Fibroblast of upper back skin (primary cell): ENCODE measurements around the gene CRTAC1.

ENCODE experiments used
- DNase-seq: peaks from one replicate; pipeline ENCODE4 v3.0.0-alpha.2; 2013

The CRTAC1 gene

DNA sequence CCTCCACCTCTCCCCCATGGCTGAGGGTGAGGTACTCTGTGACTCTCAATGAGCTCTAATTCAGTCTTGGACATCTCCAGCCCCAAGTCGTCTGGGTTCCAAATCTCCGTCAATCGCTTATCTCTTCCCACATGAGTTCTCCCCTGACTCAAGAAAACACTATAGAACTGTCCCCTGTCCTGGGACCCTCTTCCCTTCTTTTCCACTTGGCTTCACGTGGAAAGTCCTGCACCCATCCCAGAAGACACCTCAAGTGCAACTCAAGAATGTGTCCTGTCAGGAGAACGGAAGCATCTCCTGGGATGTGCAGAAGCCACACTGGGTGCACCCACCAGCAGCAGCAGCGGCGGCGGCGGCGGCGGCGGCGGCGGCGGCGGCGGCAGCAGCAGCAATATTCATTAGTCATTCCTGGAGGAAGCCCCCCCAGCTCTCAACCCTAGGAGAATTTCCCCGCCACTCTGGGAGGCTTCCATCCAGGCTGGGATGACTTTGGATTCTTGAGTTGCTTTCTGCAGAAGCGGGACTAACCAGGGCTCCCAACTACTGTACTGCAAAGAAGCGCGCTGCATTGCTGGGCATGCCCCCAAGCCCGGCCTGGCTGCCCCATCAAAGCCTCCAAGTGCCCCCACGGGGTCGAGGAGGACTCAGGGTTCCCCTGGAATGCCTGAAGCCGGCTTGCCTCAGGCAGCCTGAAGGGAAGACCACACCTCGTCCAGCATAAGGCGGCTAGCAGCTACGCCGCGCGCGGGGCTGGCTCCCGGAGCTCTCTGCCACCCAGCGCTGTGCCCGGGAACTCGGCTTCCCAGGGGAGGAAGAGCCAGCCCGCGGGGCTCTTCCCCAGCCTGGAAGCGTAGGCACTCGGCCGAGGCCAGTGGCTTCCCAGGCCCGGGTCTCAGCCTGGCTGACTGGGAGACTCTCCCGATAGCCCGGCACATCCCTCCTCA lies 1.0 kb downstream of the CRTAC1 start:
- DNase-seq, result no peak

DNA sequence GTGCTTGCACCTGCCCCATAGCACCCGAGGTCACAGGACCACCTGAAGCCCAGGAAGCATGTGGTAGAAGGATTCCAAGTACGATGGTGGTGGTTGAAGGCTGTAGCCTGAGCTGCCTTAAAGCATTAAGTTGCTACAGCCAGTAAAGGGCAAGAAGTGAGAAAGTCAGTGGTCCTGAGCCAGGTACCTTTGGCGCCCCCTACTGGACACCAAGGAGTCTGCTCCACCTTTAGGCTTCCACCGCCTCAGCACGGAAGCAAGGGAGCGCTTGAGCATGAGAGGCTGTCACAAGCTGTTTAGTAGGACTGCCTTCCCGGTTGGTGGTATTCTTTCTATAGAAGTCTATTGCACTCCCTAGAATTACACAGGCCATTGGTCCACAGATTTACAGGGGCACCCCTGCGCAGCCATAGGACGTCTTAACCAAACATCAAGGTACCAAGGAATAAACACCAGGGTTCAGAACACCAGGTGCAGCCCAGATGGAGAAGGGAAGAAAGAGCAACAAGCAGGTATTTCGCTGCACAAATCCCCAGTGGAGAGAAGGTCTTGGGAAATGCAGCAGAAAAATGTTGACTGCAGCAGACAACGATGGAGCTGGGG lies 2.2 kb downstream of the CRTAC1 start:
- peak; percentile 18 for DNase-seq

DNA sequence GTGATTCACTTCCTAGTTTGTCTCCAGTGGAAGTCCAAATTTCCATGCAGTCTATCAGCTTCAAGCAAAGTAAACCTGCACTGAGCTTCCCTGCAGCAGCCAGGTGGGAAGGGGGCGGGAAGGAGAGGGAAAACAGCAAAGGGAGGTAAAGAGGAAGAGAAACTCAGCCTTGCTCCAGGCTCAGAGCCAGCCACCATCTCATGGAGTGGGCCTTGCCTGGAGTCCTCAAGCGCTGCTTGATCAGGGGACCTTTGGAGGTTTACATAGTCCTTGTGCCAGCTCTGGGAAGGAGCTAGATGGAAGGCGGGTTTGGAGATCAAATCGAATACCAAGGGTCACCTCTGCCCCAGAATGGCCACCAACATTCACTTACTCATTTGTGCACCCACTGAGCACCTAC lies 7.4 kb downstream of the CRTAC1 start:
- DNase-seq, result no peak

DNA sequence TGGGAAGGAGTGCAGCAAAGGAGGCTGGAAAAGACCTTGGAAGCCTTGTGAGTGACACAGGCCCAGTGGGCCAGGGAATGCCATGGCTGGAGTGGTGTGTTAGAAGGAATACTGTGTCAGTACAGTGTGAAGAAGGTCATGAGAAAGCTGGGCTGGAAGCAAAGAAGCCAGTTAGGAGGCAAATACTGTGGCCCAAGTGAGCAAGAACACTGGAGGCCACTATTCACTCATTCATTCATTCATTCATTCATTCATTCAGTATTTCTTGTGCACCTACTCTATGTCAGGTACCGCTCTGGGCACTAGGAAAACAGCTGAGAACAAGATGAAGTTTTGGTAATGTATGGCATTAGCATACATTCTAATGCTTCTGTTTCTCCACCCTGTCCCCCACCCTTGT lies 9.6 kb downstream of the CRTAC1 start:
- no peak for DNase-seq

DNA sequence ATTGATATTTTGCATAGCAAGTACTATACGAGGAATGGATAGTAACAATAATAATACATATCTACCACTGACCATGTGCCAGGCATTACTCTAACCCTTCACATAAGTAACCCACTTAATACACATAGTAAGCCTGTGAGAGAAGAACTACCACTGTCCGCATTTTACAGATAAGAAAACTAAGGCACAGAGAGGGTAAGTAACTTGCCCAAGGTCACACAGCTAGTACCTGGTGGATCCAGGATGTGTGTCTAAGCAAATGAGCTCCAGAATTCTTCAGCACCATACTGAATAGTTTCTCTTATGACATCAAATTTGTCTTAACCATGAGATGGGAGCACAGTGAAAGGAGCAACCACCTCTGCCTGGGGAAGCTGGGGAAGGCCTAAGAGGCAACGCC lies 10.2 kb downstream of the CRTAC1 start:
- no peak for DNase-seq

DNA sequence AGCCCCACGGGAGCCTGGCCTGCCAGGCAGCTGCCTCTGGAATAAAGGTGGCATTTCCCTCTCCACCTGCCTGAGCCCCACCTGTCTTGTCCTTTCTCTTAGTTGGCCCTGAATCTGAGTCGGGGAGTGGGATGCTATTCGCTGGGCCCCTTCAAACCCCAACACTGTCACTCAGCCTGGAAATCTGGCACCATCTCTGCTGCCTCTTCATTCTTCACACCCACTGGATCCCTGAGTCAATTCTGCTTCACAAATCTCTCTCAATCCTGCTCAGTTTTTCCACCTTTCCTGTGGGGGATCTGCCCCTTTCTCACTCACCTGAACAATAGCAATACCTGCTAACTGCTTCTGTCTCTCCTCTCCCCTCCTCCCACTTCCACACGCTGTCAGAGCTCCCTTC lies 10.6 kb downstream of the CRTAC1 start:
- DNase-seq, result no peak

DNA sequence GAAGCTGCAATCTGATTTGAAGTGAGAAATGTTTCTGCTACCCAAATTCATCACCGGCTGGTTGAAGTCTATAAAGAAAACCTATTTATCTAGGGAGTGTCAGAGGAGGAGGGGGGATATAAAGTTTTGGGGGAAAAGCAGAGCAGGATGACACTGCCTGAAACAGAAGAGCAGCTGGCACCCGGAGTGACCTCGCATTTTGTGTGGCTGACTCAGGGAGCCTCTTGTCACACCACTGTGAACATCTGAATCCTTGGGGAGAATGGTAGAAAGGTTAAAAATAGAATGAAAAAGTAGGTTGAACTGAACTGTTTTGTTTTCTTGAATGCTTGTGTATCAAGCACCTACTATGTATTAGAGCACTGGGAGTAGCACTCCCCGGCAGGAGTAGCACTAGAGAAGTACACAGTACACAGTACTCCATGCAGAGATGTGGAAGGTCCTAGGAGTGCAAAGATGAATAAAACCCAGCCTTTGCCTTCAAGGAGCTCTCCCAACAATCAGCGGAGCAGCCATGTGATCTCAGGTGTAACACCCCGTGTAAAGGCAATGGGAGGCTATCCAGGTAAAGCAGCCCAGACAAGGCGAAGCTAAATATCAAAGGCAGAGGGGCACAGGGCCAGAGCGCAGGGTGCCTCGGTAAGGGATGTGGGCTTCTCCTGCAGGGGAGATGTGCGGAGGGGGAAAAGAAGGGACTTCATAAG lies 13.5 kb downstream of the CRTAC1 start:
- DNase-seq, result no peak

DNA sequence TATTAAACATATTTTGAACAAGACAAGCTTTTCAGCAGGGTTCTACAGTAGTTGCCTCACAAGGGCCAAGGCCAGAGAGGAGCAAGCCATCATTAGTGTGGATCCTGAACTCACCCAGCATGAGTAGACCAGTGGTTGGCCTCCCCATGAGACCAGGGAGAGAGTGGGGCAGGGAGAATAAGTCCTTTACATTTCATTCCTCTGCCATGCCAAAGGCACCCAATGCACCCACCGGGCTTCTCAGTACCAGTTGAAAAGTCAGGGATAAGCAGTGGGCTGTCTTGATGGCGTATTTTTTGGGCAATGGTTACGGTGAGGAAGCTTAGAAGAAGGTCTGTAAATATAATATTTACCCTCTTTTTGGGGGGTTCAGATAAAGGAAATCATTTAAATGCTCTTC lies 16.6 kb downstream of the CRTAC1 start:
- no peak for DNase-seq

DNA sequence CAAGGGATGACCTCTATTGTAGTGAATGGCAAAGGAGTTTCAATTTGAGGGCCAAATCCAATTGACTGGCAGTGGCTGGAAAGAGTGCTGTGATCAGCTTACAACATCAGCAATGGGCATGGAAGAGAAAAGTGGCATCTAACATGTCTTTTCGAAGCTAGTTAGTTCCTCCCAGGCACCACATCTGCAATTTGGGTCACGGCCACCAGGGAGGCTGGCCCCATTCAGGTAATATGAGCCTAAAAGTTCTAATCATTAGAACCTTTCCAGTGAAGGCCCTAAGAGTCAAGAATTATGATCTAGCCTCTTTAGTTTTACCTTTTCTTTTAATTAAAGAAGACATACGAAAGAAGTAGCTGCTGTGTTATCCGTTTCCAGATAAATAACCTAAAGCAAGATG lies 17.3 kb downstream of the CRTAC1 start:
- DNase-seq, result no peak

DNA sequence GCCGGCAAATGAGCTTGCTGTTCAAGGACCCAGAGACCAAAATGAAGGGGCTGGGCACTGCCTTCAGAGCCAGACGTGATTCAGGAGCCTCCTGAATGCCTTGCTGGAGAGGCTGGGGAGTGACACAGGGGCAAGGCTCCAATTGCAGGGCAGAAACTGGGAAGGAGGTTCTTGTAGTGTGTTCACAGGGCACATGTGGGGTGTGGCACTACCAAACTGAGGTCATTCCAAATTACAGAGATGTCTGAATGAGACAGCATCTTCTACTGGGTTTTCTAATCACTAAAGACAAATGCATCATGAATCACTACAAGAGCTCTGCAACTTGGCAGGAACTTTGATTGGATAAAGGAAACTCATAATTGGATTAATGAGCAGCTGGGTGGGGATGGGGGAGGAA lies 17.8 kb downstream of the CRTAC1 start:
- no peak for DNase-seq

DNA sequence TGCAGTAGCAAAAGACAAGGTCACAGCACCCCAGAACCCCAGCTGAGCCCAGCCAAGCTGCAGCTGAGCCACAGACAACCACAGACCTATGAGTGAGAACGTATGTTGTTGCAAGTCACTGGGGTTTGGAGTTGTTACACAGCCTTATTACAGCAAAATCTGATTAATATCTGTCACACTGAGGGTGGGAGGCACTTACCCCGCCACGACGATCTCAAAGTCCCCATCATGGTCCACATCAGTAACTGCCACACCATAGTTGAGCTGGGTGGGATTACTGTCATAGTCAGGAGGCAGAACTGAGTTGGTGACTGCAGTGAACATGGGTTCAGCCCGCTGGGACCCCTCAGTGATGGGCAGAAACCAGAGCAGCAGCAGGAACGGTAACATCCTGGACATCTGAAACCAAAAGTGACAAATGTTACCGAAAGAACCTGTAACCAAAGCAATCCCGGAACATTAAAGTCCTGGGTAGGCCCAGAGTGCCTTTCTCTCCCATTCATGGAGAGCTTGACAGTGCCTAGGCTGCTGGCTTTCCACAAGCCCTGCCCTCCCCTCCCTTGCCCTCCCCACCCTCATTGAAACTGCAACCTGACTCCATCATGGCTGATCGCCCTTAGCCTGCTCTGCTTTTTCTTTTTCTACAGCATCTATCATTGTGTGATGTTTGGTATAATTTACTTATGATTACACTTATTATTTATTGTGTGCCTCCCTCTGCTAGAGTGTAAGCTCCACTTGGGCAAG lies 19.3 kb downstream of the CRTAC1 start:
- no peak for DNase-seq

DNA sequence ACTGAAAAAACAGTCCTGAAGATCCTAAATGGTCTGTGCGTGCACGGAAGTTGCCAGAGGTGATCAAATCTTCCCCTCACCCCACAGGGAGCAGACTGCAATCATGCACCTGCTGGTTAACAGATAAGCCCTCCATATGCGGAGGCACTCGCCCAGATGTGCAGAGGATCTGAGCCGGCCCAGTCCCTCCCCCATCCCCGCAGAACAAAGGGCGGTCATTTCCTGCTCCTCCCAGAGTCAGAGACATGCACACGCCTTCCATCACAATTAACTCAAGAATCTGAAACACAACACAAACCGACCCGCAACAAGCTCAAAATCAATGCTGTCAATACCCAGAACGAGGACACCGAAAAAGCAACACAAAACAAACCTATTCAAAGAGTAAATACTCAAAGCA lies 24.2 kb downstream of the CRTAC1 start:
- DNase-seq, result no peak

DNA sequence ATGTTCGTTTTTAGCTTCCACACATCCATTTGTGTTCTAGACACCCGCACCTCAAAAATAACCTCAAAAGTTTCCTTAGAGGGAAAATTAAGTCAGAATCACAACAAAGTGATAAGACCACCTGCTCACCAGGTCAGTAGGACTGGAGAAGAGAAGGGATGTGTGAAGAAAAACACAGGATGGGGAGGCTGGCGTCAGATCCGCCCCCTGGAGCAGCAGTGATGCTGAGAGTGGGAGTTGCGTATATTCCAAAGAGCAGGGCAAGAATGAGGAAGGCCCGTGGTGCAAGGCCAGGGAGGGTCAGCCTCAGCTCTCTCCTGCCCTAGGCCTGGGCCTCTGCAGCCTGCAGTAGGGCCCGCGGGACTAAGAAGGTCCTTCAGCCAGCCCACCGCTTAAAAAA lies 28.7 kb downstream of the CRTAC1 start:
- no peak for DNase-seq

DNA sequence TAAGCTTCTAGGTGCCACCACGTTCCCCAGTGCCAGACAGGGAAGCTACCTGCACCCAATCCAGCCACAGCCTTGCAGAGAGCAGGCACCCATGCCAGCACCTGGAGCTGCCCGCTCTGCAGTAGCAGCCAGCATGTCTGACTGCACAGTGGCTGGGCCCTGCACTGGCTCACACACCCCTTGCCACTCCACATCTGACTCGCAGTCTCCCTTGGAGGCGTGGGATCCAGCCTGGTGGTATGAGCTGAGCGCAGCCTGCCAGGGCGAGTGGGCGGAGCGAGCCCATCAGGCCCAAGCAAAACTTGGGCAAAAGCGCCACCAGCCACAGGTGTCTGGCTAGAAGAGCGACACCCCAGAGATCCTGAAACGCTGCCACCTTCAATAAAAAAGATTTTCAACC lies 30.1 kb downstream of the CRTAC1 start:
- DNase-seq, result no peak

DNA sequence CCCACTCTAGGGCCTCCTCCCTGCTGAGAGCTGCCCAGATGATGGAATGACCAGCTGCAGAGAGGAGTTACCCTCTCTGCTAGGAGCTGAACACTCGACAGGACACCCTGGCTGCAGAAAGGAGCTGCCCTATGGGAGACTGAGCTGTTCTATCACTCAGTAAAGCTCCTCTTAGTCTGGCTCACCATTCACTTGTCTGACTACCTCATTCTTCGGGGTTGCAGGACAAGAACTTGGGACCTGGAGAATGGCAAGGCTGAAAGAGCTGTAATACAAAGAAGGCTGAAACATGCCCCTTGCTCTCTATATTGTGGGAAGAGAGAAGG lies 30.5 kb downstream of the CRTAC1 start:
- no peak for DNase-seq

DNA sequence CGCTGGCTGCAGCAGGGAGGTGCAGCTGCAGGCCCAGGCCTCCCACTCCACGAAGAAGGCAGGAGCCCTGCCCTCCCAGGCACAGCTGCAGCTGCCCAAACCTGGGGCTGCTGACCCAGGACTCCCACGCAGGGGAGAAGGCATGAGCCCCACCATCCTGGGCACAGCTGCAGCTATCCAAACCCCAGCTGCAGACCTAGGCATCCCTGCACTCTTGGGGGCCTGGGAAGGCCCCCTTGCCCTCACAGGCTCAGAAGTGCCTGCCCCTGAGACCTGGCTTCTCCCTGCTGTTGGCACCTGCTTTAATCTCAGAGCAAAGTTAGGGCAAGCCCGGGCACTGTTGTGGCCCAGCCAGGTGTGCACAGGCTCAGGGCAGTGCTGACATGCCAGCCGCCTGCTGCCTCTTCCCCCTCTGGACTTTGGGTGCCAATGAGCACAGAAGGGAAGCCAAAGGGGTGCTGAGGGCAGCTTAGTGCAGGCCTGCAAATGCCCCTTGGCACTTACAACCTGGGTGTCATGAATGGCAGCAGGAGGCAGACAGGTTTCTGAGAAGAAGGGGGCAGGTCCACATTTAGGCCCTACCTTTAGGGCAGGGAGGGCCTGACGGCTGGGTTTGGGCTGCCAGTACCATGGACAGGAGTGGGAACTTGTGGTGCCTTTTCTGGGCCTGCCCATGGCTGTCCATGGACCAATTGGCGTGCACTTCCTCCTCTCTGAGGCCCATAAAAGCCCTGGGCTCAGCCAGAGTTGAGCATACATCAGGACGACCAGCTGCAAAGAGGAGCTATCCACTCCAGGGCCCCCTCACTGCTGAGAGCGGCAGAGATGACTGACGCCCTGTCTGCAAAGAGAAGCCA lies 31.1 kb downstream of the CRTAC1 start:
- no peak for DNase-seq

DNA sequence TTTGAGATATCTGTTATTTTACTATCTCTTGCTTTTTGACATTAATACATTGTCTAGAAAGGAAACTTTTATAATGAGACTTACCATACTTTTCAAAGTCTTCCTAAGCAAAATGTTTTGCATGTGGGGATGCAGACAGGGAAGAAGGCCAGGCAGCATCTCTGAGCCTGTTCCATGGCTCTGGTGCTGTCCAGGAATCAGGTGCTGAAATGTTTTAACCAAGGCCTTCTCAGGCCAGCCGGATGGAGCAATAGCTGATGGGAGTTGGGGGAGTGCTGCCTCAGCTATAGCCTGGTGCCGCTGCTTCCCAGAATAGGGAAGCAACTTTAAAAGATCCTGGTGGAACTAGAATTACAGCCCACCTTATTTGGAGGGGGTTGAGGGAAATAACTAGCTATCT lies 38.5 kb downstream of the CRTAC1 start:
- peak; percentile 5 for DNase-seq

DNA sequence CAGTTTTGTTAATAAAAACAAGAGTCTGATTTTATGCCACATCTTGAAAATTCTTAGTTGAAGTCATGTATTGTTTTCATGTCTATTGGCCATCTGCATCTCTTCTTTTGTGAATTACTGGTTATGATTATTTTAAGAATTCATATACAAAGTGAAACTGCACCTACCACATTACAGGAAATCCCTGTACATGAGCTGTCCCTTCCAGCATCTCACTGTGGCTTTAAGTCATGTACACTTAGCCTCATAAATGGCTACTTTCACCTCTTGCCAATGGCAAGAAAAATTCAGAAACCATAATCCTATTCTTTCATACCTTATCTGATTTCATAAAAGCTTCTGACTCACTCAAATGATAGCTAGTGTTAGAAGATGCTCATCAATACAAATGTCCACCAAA lies 48.6 kb downstream of the CRTAC1 start:
- no peak for DNase-seq

DNA sequence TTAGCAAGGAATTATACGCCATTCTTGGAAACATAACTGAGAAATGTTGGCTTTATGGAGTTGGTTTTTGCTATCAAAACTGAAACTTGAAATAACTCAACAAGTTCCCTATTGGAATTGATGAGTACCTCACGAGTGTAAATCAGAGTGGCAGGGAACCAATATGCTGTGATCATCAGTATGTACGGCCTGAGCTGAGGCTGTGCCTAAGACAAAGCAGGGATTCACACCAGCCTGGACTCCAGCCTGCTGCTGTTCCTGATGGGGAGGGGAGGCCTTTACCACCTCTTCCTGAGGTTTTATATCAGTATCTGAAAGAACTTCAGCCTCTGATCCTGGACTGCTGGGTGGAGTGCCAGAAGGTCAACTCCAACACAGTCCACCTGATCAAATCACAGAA lies 52.7 kb downstream of the CRTAC1 start:
- DNase-seq, result no peak

DNA sequence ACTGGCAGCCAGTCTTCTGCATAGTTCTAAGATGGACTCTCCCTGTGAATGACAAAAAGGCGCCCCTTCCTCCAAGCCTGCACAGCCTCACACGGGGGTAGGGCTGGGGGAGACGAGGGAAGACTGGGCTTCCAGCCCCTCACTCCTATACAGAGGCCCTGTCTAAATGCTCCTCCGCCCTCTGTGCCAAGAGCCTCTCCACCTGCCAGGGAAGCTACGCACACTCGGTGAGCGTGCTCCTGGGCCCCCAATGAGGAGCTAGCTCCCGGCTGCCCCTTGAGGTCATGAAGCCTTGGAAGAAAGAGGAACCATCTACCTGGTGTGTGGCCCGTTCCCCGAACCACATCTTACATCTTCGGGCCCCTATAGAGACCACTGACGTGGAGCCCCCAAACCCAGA lies 54.8 kb downstream of the CRTAC1 start:
- no peak for DNase-seq

DNA sequence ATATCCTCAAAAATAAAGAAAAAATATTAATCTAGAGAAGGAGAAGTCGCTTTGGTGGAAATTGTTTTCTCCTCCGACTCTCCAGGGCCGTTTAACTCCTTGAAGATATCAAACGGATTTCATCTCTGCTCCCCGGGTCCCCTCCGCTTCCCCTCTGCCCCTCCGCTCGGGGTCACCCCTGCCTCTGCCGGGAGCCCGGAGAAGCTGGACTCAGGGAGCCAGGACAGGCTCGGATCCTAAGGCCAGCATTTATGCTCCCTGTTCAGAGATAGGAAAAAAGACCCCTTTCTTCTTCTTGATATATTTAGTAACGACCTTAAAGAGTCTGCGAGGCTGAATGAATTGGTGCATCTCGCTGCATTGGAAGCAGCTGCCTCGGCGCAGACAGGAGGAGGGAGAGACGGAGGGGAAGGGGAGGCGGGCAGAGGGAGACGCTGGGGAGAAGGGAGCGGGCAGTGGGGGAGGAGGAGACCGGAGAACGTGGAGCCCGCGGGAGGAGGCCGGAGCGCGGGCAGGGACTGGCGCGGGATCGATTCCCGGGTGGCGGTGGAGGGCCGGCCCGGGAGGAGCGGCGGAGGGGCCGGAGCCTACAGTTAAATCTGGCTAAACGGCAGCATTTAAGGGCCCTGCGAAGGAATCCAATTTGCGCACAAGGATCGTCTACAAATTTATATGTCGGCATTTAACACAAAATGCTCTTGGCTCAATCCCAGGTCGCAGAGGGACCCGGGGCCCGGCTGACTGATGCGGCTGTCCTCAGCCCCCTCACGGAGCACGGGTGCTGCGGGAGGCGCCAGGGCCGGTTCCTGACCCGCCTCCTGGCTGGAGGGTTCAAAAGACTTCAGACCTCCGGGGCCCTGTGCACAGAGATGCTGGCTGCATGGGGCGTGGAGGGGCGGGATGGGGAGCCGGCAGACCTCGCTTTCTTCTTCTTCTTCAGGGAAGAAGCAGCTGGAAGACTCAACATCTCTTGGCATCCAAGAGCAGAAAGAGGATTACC lies 55.6 kb downstream of the CRTAC1 start:
- DNase-seq, result no peak
